Right hindlimb (tissue), 1 donor: ENCODE measurements around the gene TMEM107.

ENCODE experiments used
- DNase-seq: peaks from one replicate; pipeline ENCODE4 v3.0.0-alpha.2; 2018

Gene TMEM107

GRCh38 chr17:8128125-8128784 is 47.9 kb downstream of the TMEM107 start:
- DNase-seq = no peak

- peak; percentile 74 for DNase-seq
Measured at GRCh38 chr17:8126491-8127066, 49.6 kb downstream of the TMEM107 start.

- DNase-seq = no peak
Measured at GRCh38 chr17:8125947-8126490, 50.2 kb downstream of the TMEM107 start.

GRCh38 chr17:8125154-8125946 is 50.8 kb downstream of the TMEM107 start:
- peak; percentile 90 for DNase-seq

GRCh38 chr17:8124350-8125153 is 51.6 kb downstream of the TMEM107 start:
- peak; percentile 27 for DNase-seq

DNA sequence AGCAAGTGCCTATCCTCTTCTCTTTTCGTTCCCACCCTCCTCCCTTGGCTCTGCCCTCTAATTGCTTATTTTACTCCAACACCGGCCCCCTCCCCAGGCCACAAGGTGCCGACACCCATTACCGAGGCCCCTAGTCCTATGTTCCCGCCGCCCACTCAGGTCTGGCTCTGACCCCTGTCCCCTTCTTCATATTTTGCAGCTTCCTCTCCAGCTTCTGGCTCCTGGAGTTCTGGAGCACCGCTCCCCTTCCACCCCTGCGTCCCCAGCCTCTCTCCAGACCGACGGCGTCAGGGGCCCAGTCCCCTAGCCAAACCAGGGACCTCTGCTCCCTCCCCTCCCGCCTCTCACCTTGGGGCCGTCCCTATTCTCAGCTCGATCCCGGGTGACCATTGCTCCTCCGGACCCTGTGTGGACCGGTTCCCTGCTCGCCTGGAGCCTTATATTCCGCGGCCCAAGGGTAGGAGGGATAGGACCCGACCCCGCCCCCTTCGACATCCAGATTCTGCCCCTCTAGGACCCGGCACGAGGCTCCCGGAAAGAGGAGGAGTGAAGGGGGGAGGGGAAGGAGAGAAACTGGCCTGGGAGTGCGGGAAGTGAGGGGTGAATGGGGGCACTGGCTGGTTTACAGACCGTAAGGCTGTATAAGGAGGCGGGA is 52.4 kb downstream of the TMEM107 start, which contains the start of gene HES7:
HES7 (minus strand) TSS at position 412 of the 655 bp plus-strand sequence; CDS start at position 390, 22 bp downstream.
- DNase-seq = peak; percentile 55

GRCh38 chr17:8122924-8123694 is 53.1 kb downstream of the TMEM107 start:
- peak; percentile 47 for DNase-seq
